Thoracic aorta (tissue), 2 donors: ENCODE results near the gene MTPN. TPM values are rescaled to one million over a fixed set of nuclear protein-coding genes. Genes with fewer than 3 reads are reported as not detected.

ENCODE experiments used
- ATAC-seq: fragments of 150-250 bp; one replicate; pipeline ENCODE4 v1.8.0; 2017; ENCODE audit warnings: low read depth; ENCODE audit not compliant: insufficient number of reproducible peaks, low FRiP score
- DNase-seq: peaks from one replicate; pipeline ENCODE4 v3.0.0-alpha.2; 2020; ENCODE audit warnings: low spot score
- H3K27ac ChIP-seq, 2 donors: fragments of 200-600 bp; sonication (generic); 1 replicate in 1 of 2; 2 replicates in 1 of 2; pipeline ENCODE4 v1.5.1; 2016; ENCODE audit warnings: mild to moderate bottlenecking in 2 of 2, moderate library complexity in 2 of 2
- H3K27me3 ChIP-seq: fragments of 200-600 bp; sonication (generic); replicated peaks from 2 replicates; pipeline ENCODE4 v1.6.0; 2016; ENCODE audit warnings: mild to moderate bottlenecking; ENCODE audit not compliant: insufficient read depth
- H3K36me3 ChIP-seq: fragments of 200-600 bp; sonication (generic); one replicate; pipeline ENCODE4 v1.5.1; 2016
- H3K4me1 ChIP-seq, 2 donors: fragments of 200-600 bp; sonication (generic); 1 replicate in 1 of 2; 2 replicates in 1 of 2; pipeline versions ENCODE4 v1.5.1 to v1.6.0; 2016; ENCODE audit warnings: low read depth in 2 of 2, mild to moderate bottlenecking in 1 of 2; ENCODE audit not compliant: control insufficient read depth in 1 of 2
- H3K4me3 ChIP-seq: fragments of 200-600 bp; sonication (generic); 2 replicates; pipeline ENCODE4 v1.5.1; 2016; ENCODE audit warnings: mild to moderate bottlenecking
- H3K9me3 ChIP-seq: fragments of 200-600 bp; sonication (generic); 2 replicates; pipeline ENCODE4 v1.5.1; 2016
- total RNA-seq, 2 donors: library from RNA; depleted of rRNA; stranded (reverse); fragments of >200 nt; gene quantifications; one replicate each; pipeline versions ENCODE4 v1.1.0 to v1.2.3, GENCODE V29; 2016
- TF ChIP-seq, protein P1 (sequence below): fragments of 200-600 bp; sonication (generic); IDR thresholded peaks from one replicate; pipeline ENCODE4 v1.5.1; 2019; ENCODE audit warnings: antibody characterized with exemption

The MTPN gene
- total RNA-seq, 2 donors from 2014 or later: 87.2 to 95.0 TPM

DNA sequence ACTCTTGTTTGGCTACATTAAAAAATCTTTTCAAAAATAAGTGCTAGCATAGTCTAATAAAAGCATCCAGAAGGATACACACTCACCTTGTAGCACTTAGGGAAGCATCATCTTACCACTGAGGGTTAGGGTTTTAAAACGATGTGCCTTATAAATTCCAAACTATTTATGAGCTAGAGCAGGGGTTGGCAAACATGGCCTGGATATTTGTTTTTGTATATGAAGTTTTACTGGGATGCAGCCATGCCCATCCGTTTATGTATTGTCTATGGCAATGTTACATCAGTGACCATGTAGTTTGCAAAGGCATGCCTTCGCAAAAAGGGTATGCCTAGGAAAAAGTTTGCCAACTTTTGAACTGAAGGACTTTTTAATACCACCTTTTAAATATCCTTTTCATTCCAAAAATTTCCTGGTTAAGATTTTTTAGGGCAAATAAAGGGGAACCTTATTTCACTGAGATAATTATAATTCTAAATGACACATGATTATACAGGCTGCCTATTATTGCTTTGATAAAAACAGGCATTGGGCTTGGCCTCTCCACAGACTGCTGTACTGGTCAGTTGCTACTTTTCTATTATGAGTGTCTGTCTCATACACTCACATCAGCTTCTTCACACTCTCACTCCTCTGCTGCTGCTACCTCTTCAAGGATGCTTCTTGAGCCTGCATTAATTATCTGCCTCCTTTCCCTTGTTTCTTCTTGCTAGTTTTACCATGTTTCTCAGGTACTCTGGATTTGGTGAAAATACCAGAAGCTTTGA is 30.7 kb downstream of the MTPN start:
- H3K4me1 ChIP-seq: peaks cover 5% of the 10 kb centered on the region in 2 donors
- no peak overlapping the region for H3K27ac ChIP-seq
- ATAC-seq (no peak), DNase-seq (no peak)
- no peaks in the 10 kb centered on the region for H3K9me3 ChIP-seq
- no peak overlapping the region for H3K4me3 ChIP-seq
- no peaks in the 10 kb centered on the region for H3K27me3 ChIP-seq
- peaks cover 11% of the 10 kb centered on the region for H3K36me3 ChIP-seq
- TF ChIP-seq, protein P1, sequence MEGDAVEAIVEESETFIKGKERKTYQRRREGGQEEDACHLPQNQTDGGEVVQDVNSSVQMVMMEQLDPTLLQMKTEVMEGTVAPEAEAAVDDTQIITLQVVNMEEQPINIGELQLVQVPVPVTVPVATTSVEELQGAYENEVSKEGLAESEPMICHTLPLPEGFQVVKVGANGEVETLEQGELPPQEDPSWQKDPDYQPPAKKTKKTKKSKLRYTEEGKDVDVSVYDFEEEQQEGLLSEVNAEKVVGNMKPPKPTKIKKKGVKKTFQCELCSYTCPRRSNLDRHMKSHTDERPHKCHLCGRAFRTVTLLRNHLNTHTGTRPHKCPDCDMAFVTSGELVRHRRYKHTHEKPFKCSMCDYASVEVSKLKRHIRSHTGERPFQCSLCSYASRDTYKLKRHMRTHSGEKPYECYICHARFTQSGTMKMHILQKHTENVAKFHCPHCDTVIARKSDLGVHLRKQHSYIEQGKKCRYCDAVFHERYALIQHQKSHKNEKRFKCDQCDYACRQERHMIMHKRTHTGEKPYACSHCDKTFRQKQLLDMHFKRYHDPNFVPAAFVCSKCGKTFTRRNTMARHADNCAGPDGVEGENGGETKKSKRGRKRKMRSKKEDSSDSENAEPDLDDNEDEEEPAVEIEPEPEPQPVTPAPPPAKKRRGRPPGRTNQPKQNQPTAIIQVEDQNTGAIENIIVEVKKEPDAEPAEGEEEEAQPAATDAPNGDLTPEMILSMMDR: no peak

DNA sequence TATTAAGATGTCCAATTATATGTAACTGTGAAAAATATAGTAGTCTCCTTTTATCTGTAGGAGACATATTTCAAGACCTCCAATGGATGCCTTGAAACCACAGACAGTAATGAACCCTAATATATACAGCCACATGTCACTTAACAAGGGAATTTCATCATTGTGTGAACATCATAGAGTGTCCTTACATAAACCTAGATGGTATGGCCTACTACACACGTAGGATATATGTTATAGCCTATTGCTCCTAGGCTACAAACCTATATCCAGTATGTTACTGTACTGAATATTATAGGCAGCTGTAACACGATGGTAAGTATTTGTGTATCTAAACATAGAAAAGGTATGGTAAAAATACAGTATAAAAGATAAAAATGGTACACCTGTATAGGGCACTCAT is 32.4 kb downstream of the MTPN start:
- no peak for DNase-seq
- H3K27ac ChIP-seq: no peak overlapping the region
- H3K36me3 ChIP-seq: no peaks in the 10 kb centered on the region
- no peak overlapping the region for H3K4me3 ChIP-seq
- ATAC-seq: no peak
- H3K4me1 ChIP-seq: peaks cover 5% of the 10 kb centered on the region in 2 donors
- TF ChIP-seq, protein P1: no peak
- H3K9me3 ChIP-seq: no peaks in the 10 kb centered on the region
- H3K27me3 ChIP-seq: no peaks in the 10 kb centered on the region

DNA sequence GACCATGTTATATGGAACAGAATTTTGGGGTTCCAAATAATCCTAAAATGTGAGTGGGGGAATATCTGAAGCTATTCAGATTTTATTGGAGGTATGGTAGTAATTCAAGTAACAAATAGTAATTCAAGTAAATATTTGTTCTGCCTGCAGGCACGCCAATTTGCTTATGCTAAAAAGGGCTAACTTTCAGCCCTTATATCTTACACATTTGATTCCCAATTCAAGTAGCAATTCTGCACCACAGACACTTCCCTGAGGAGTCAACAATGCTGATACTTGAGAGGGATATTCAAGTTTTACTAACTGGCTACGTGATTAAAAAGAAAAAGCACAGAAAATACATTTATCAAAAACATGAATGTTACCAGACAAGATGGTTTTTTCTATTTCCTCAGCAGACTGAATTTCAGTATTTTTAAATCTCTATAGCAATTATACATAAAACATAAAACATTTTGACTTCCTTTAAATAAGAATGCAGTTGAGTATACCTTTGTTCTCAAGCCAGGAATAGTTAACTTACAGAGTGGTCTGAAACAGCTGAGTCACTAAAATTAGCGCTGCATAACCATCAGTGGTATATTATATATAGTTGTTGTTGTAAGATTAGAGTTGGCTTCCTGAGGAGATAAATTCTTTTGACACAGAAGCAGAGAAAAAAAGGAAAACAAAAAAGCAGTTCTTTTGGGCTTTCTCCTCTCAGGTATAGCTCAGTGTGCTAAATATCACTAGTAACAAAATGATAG is 33.9 kb downstream of the MTPN start:
- TF ChIP-seq, protein P1: no peak
- Histone ChIP-seq H3K4me1 (peaks cover 5 to 9% of the 10 kb centered on the region in 2 donors), H3K9me3 (no peaks in the 10 kb centered on the region), H3K36me3 (no peaks in the 10 kb centered on the region), H3K27ac (no peak overlapping the region), H3K4me3 (no peak overlapping the region), H3K27me3 (no peaks in the 10 kb centered on the region)
- DNase-seq (no peak), ATAC-seq (no peak)

DNA sequence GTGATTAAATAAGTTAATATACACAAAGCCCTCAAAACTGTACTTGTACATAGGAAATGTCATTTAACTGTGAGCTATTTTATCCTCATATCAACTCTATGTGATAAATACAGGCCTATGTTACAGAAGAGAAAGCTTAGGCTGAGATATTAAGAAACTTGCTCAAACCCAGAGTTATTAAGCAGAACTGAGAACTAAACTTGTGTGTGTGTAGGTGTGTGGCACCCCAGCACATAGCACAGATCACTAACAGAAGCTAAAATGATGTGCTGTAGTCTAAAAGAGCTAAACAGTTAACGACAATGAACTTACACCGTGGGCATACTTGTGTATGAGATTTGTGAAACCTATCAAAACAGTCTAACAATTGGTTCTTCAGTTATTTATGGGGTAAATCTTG is 34.5 kb downstream of the MTPN start:
- Histone ChIP-seq H3K36me3 (no peaks in the 10 kb centered on the region), H3K27me3 (no peaks in the 10 kb centered on the region), H3K4me1 (peaks cover 6 to 9% of the 10 kb centered on the region in 2 donors), H3K9me3 (no peaks in the 10 kb centered on the region), H3K4me3 (no peak overlapping the region), H3K27ac (no peak overlapping the region)
- ATAC-seq (no peak), DNase-seq (no peak)
- TF ChIP-seq, protein P1: no peak
